ENCODE measurements around the gene DCN. TPM values are rescaled to one million over a fixed set of nuclear protein-coding genes. Genes with fewer than 3 reads are reported as not detected.

DCN gene
- 843 TPM for total RNA-seq
- long read RNA-seq, full-length matches to known transcripts = 972 of 1,083 reads
- long read RNA-seq, partial matches to known transcripts = 80 of 1,083 reads
- long read RNA-seq, other reads (novel, unspliced or antisense) = 31 of 1,083 reads

- no peak for ATAC-seq
- peak within 1 kb of the TSS; percentile 43 for H3K4me3 ChIP-seq
- no peaks in the 10 kb centered on the region for H3K9me3 ChIP-seq
- peak within 1 kb of the TSS; percentile 74 for H3K27ac ChIP-seq
- no peaks in the 10 kb centered on the region for H3K36me3 ChIP-seq
- no peaks in the 10 kb centered on the region for H3K27me3 ChIP-seq (ENCODE audit: low read depth)
- DNase-seq = no peak
- intact Hi-C loops (cut with DNase I) = no loop called here
- no peaks in the 10 kb centered on the region for H3K4me1 ChIP-seq
- TF ChIP-seq CTCF (IDR thresholded peaks at IDR 0.05) = no peak
Measured at GRCh38 chr12:91182636-91183455, at the start of gene DCN. DCN (minus strand) TSS chr12:91182817; CDS start chr12:91178552, 4,265 bp downstream.

- no peaks in the 10 kb centered on the region for H3K9me3 ChIP-seq
- H3K36me3 ChIP-seq = no peaks in the 10 kb centered on the region
- TF ChIP-seq CTCF (IDR thresholded peaks at IDR 0.05) = no peak
- H3K4me1 ChIP-seq = no peaks in the 10 kb centered on the region
- intact Hi-C loops (cut with DNase I) = no loop called here
- H3K4me3 ChIP-seq = no peak overlapping the region
- ATAC-seq (no peak), DNase-seq (no peak)
- no peak overlapping the region for H3K27ac ChIP-seq
- H3K27me3 ChIP-seq (ENCODE audit: low read depth) = no peaks in the 10 kb centered on the region
Measured at GRCh38 chr12:91230841-91231240, 48.2 kb upstream of the DCN start.

GRCh38 chr12:91226951-91227350 lies 44.3 kb upstream of the DCN start:
- no peak for DNase-seq
- Histone ChIP-seq H3K4me1 (no peaks in the 10 kb centered on the region), H3K27ac (no peak overlapping the region), H3K9me3 (no peaks in the 10 kb centered on the region), H3K4me3 (no peak overlapping the region), H3K36me3 (no peaks in the 10 kb centered on the region), H3K27me3 (ENCODE audit: low read depth) (no peaks in the 10 kb centered on the region)
- ATAC-seq = no peak
- intact Hi-C loops (cut with DNase I) = no loop called here
- TF ChIP-seq CTCF (IDR thresholded peaks at IDR 0.05) = no peak

GRCh38 chr12:91225316-91225715 lies 42.7 kb upstream of the DCN start:
- DNase-seq = no peak
- H3K36me3 ChIP-seq = no peaks in the 10 kb centered on the region
- H3K27ac ChIP-seq = no peak overlapping the region
- no peaks in the 10 kb centered on the region for H3K4me1 ChIP-seq
- H3K9me3 ChIP-seq = no peaks in the 10 kb centered on the region
- no peaks in the 10 kb centered on the region for H3K27me3 ChIP-seq (ENCODE audit: low read depth)
- no peak for TF ChIP-seq CTCF (IDR thresholded peaks at IDR 0.05)
- no peak for ATAC-seq
- intact Hi-C loops (cut with DNase I) = no loop called here
- H3K4me3 ChIP-seq = no peak overlapping the region

- no peak for ATAC-seq
- intact Hi-C loops (cut with DNase I) = no loop called here
Measured at GRCh38 chr12:91224401-91224800, 41.8 kb upstream of the DCN start.

More at GRCh38 chr12:91224401-91224800, 41.8 kb upstream of the DCN start:
- no peak overlapping the region for H3K27ac ChIP-seq
- no peaks in the 10 kb centered on the region for H3K36me3 ChIP-seq
- no peaks in the 10 kb centered on the region for H3K4me1 ChIP-seq
- no peaks in the 10 kb centered on the region for H3K9me3 ChIP-seq
- H3K27me3 ChIP-seq (ENCODE audit: low read depth) = no peaks in the 10 kb centered on the region
- no peak for DNase-seq
- no peak for TF ChIP-seq CTCF (IDR thresholded peaks at IDR 0.05)
- H3K4me3 ChIP-seq = no peak overlapping the region
